ENCODE results near the gene IRF3.
"Not testable (repeated sequence)": the region's sequence is repeated elsewhere in the genome, so short reads cannot be mapped to it uniquely, and the experiment has no call there.

IRF3 gene

GRCh38 chr19:49642492-49643035, 23.1 kb downstream of the IRF3 start:
- no peak for DNase-seq

DNA sequence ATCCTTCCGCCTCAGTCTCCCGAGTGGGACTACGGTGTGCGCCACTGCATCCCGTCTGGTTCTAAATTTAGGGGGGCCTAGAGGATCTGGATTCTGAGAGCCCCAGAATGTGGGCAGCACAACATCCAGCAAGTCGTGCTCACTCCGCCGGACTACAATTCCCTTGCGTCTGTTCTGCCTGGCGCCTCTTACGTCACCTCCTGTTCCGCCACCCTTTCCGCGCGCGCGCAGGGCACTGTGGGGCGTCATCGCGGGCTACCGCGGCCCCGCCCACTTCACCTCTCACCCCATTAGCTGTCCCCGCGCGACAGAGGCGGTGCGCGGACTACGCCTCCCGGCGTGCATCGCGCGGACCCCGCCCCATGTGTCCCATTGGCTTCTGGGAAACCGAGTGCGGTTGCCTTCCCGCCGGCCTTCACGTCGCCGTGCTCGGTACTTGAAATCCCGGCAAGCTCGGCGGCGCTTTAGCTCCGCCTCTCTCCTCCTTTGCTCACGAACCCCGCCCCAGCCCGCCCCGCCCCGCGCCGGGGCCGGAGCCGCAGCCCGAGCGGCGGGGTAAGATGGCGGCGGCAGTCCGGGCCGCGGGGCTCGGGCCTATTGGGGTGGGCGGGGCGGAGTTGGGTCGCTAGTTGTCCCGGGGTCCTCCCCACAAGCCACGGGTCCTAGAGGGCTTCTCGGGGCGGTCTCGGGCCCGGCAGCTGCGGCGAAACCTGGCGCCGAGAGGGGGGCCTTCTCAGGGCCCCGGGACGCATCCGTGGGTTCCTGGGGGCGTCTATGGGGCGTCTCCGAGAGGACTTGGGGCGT, 23.8 kb downstream of the IRF3 start, which contains the start of gene SCAF1:
Gene SCAF1 (plus strand): TSS at position 522 of the 804 bp plus-strand sequence. CDS start 2,818 bp downstream, outside the sequence.
- peak; percentile 82 to 96 for DNase-seq

DNA sequence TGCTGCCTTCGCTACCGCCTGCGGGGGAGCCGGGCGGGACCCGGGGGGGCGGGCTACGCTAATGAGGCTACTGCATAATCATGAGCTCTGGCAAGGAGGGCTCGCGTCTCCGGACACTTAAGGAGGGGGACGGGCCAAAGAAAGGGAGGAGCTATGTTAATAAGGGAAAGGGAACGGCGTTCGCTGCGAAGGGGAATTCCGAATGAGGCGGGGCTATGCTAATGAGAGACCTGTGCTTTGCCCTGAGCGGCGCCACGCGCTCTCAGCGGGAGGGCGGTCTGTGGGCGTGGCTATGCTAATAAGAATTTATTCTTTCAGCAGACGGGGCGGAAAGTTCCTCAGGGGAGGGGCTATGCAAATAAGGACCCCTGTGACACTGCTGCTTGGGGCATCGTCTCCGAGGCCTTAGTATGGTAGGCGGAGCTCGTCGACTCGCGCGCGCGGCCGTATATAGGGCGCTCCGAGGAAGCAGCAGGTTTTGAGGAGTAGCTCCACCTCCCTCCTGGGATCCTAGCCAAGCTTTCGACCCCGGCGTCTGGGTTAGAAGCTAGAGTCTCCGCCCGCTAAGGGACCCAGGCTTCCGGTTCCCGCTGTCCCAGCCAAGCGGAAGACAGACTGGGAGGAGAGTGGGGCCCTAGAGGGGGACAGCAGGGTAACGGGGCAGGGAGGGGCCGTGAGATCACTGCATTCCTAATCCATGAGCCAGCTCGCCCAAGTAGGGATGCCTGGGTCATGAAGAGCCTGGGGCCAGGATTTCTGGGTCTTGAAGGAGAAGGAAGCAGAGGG, 25.4 kb downstream of the IRF3 start, which contains the start of gene RRAS:
Gene RRAS (minus strand): TSS at position 31 of the 786 bp plus-strand sequence. CDS start 45 bp downstream, outside the sequence.
- peak; percentile 100 for DNase-seq

DNA sequence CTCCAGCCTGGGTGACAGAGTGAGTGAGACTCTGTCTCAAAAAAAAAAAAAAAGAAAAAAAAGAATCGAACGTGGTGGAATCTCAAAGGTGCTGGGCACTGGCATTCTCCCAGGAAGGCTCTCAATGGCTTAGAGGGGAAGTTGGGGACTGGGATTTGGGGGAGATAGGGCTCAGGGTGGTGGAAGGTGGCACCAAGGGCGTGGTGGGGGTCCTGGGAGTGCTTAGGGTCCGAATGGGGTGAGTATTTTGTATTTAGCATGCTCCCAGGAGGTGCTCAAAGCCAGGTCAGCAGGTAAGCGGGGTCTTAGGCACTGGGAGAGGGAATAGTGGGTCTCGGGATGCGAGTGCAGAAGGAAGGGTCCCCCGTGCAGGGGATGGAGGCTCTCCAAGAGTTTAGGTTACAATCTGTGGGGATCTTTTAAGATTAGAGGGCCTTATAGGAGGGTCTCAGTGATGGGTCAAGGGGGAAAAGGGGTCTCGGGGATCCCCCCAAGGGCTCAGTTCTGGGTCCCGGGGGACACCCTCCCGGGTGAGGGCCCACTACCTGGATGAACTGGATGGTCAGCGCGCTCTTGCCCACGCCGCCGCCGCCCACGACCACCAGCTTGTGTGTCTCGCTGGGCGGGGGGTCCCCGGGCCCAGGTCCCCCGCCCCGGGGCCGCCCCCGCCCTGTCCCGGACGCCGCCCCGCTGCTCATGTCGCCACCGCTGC, 26.1 kb downstream of the IRF3 start:
- DNase-seq: peak in 1 of 2 experiments; percentile 22

GRCh38 chr19:49637821-49638738, 27.6 kb downstream of the IRF3 start:
- DNase-seq: peak; percentile 25 to 70

DNA sequence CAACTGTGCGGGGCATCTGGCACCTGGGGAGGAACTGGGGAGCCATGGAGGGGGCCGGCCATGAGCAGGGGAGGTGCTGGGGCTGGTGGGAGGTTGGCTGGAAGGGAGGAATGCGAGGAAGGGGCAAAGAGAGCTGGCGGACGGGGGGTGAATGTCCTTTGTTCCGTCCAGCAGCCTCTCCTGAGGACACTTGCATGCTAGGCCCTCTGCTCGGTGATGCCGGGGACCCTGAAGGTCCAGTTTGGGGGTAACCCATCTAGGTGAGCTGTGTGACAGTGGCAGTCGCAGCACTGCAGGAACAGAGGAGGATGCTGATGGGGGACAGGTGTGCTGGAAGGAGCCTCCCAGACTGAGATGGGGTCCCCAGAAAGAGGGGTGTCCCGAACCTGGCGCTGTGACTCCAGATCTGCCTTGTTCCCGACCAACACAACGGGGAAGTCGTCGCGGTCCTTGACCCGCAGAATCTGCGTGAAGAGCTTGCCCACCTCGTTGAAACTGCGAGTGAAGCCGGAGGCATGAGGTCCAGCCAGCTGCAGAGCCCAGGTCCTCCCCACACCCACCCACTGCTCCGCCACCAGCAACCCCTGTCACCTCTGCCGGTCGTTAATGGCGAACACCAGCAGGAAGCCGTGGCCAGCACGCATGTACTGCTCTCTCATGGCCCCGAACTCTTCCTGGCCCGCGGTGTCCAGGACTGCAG, 29.3 kb downstream of the IRF3 start:
- DNase-seq: no peak

DNA sequence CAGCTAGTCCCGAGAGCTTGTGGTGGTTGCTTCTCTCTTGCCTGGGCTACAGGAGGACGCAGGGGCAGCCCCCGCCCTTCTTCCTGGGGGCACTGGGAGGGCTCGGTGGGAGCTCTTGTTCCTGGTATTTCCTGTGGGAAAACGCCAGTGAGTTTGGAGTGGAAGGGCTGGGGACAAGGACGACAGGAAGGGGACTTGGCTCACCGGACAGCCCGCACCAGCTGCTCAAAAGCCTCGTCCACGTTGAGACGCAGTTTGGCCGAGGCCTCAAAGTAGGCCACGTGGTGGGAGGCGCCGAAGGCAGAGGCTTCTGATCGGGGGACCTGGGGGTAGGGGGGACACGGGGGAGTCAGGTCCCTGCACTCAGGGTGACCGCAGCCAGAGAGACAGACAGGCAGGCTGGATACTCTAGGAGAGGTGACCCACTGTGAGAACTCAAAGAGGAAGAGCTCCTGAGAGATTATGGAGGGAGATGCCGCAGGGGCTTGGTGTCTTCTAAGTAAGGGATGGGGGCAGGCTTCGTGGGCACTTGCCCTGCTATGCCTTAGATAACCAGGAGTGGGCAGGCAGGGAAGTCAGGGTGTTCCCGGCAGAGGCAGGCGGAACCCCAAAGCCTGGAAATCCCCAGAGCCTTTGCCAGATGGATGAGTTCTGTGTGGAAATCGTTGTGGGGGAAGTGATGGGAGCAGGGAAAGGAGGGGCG, 30.0 kb downstream of the IRF3 start:
- DNase-seq: no peak

DNA sequence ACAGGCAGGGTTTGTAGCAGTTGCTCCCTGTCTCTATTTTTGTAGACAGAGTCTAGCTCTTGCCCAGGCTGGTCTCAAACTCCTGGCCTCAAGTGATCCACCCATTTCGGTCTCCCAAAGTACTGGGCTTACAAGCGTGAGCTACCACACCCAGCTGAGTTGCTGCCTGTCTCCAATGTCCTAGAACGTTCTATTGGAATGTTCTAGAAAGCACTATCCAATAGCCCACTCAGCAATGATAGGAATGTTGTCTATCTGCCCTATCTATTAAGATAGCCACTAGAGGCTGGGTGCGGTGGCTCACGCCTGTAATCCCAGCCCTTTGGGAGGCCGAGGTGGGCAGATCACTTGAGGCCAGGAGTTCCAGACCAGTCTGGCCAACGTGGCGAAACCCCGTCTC, 32.4 kb downstream of the IRF3 start:
- not testable (repeated sequence) for DNase-seq

DNA sequence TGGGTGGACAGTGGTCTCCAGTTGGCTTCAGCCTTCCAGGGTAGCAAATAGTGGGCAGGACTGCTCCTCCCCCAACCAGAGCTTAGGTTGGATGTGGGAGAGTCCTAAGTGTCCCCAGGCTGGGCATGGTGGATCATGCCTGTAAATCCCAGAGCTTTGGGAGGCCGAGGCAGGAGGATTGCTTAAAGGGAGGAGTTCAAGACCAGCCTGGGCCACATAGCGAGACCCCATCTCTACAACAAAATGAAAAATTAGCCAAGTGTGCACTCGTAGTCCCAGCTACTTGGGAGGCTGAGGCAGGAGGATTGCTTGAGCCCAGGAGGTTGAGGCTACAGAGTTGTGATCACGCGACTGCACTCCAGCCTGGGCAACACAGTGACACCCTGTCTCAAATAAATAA, 33.1 kb downstream of the IRF3 start:
- no peak for DNase-seq

- no peak for DNase-seq
Observed at GRCh38 chr19:49631610-49632192, 34.0 kb downstream of the IRF3 start.

DNA sequence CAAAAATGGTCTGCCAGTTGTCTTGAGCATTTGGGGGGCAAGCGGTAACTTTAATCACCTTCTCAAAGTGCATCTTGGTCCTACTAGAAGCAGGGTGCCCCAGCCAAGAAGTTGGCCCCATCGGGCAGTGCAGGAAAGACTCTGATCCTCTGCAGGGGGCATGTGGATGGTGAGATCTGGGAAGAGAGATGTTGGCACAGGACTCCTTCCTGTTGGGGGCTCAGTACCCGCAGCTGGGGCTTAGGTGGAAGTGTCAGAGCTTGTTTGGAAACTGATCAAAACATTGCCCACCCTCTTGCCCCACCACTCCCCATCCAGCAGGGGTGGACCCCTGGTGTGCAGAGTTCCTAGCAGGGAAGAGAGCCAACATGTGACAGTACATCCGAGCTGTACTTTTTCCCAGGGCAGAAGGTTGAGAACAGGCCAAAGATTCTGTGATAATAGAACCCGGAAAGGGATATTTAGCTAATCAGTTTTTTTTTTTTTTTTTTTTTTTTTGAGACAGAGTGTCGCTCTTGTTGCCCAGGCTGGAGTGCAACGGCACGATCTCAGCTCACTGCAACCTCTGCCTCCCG, 34.6 kb downstream of the IRF3 start:
- no peak for DNase-seq

DNA sequence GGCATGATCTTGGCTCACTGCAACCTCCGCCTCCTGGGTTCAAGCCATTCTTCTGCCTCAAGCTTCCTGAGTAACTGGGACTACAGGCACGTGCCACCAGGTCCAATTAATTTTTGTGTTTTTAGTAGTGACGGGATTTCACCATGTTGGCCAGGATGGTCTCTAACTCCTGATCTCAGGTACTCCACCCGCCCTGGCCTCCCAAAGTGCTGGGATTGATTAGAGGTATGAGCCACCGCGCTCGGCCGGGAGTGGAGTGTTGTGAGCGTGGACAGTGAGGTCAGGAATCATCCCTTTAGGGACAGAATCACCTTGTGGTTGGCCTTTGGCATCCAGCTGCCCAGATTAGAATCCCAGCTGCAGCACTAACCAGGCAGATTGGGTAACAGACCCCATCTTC, 36.0 kb downstream of the IRF3 start:
- DNase-seq: no peak

- DNase-seq: no peak
Observed at GRCh38 chr19:49626226-49626625, 39.4 kb downstream of the IRF3 start.

DNA sequence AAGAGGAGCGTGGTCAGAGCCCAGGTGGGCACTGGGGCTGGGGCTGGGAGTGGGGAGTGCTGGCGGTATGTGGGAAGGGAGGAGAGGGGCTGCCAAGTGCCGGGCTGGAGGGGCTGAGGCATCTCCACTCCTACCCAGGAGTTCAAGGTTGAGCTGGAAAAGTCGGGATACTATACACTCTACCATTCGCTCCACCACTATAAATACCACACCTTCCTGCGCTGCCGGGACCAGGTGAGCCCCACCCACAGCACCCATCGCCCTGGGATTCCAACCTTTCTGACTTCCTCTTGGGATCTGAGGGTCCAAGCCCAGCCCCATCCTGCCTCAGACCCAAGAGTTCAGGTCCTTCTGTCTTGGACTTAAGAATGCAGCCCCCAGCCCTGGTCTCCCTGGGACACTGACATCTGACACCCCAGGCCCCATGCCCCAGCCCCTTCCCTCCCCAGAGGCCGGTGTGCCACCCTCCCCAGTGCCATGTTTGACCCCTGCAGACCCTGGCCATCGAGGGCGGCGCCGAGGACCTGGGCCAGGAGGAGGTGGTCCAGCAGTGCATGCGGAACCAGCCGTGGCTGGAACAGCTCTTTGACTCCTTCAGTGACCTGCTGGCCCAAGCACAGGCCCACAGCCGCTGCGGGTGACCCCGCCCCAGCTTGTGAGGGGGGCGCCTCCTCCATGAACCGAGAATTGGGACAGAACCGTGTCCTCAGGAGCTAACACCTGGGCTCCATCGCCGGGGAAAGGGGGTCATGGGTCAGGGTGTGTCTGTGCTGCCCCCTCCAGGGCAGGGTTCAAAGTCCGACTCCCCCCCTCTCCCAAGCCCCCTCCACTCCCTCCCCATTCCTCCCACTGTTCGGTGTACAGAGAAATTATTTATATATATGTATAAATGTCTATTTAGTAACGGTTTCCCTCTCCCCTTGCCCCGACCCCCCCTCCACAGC, 40.4 kb downstream of the IRF3 start:
- no peak for DNase-seq

GRCh38 chr19:49617860-49618259, 47.8 kb downstream of the IRF3 start:
- not testable (repeated sequence) for DNase-seq

GRCh38 chr19:49616945-49617344, 48.7 kb downstream of the IRF3 start:
- DNase-seq: no peak

GRCh38 chr19:49616532-49616931, 49.1 kb downstream of the IRF3 start:
- DNase-seq: no peak

DNA sequence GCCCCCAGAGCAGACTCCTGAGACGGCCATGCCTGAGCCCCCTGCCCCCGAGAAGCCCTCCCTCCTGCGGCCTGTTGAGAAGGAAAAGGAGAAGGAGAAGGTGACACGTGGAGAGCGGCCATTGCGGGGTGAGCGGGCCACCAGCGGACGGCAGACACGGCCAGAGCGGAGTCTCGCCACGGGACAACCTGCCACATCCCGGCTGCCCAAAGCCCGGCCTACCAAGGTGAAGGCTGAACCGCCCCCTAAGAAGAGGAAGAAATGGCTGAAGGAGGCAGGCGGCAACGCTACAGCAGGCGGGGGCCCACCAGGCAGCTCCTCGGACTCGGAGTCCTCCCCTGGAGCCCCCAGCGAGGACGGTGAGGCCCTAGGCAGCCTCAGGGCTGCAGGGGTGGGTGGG, 49.8 kb downstream of the IRF3 start:
- DNase-seq: no peak

Measured in SW 1271 (cell line).